CD4-positive, alpha-beta T cell treated with Interleukin-15 for 1 hour (primary cell): Measurements from ENCODE around the gene RDH14.

Experiments used
- DNase-seq: peaks from one replicate; pipeline ENCODE4 v3.0.0-alpha.2; 2020

Gene RDH14, protein sequence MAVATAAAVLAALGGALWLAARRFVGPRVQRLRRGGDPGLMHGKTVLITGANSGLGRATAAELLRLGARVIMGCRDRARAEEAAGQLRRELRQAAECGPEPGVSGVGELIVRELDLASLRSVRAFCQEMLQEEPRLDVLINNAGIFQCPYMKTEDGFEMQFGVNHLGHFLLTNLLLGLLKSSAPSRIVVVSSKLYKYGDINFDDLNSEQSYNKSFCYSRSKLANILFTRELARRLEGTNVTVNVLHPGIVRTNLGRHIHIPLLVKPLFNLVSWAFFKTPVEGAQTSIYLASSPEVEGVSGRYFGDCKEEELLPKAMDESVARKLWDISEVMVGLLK

DNA sequence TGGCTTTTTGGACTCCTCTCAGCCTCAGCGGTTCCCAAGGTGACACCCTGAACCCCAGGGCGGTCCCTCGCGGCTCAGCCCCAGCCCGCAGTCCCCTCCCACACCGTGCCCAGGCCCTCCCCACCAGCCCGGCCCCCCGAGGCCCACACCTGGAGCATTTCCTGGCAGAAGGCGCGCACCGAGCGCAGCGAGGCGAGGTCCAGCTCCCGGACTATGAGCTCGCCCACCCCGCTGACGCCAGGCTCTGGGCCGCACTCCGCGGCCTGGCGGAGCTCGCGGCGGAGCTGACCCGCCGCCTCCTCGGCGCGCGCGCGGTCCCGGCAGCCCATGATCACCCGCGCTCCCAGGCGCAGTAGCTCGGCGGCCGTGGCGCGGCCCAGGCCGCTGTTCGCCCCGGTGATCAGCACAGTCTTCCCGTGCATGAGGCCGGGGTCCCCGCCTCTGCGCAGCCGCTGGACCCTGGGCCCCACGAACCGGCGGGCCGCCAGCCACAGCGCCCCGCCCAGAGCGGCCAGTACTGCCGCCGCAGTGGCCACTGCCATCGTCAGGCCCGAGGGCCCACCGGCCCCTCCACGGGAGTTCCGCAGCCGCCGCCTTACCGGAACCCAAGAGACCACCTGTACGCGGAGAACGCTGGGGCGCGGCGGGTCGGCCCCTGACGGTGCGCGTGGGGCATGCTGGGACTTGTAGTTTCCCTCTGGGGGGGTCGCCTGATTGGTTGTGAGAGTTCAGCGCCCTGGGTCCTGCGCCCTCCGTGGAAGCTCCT lies at the start of gene RDH14:
Gene RDH14, minus strand, starts transcription at position 623 of the 766 bp plus-strand sequence. Its CDS starts 81 bp downstream, at position 542.
- peak; percentile 92 for DNase-seq

DNA sequence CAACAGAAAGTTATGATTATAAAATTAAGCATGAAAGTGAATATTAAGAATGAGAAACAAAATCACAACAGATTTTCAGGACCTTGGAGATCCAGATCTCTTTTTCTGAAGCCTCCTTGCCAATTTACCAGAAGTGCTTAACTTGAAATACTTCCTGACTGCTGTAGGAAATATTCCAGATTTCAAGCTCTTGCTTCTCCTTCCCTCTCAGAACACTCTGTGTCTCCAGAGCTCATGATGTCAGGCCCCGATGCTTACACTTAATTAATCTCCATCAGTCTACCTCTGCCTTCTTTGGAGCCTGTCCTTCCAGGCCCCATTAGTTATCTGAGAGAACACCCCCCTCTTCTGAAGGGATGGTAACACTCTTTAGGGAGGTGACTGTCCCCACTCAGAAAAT lies 49.6 kb upstream of the RDH14 start:
- no peak for DNase-seq

DNA sequence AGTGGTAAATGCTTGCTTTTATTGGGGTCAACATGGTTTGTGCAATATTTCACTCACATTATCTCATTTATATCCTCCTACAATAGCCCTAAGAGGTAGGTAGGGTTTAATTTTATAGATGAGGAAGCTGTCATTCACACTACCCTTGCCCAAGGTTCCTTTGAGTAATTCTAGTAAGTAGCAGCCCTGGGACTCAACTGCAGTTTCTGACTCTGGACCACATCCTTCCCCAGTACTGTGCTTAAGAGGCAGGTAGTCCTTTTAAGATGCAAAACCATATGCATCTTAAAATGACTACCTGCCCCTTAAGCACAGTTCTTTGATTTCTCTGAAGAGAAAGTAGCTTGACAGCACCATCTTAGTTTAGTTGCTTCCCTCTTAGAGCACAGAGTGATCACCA lies 44.7 kb upstream of the RDH14 start:
- no peak for DNase-seq

DNA sequence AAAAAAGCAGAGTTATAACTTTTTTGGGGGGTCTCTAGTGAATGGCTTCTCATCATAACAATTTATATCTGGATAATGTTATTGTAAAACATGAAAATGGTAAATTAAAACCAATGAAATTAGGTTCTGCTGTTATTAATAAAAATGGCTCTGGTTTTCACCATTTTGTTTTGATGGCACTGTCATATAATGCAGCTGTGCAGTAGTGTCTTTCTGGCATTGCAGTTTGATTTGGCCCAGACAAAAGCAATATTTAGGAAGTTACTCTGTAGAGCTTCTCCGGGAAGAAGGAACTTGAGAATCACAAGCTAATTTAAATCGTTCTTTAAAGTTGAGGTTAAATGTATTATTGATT lies 44.1 kb upstream of the RDH14 start:
- no peak for DNase-seq

DNA sequence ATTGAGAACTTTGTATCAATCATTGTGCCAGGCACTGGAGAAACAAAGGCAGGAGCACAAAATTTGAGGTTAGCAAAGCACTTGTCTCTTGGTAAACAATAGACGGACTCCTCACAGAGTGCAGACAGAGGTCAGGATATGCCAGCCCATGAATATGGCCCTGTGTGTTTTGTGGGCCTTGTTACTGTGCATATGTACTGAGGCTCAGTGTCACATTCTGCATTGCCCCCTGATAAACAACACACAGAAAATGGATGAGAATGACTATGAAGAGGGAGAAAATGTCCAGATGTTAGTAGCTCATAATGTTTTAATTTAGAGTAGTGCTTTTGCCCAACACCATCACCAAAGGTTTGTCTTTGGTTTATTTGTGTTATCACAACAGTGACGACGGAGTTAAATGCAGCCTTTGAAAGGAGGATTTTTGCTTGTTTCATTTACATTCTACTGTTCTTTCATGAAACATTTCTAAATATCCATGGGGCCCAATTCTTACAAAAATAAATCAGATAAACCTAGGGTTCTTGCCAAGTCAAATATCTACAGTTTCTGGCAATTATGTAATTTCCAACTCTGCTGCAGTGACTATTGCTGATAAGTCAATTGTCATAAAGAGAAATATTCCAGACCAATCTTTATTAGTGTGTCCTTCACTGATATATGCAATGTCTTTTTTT lies 43.5 kb upstream of the RDH14 start:
- no peak for DNase-seq

DNA sequence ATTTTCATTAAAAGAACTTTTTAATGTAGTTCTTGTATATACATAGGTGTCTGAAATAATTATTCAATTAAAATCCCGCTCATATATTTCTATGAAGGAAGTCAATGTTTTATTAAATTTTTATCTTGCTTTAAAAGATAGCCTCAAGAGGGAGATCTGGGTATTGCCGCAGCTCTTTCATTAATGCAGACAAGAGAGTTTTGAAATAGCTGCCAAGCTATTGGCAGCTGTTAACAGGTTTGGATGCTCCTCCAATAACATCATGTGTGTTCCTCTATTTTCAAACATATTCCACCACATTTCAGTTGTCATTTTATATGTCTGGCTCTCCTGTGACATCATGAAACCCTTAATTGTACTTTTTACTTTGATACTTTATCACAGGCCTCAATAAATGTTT lies 41.8 kb upstream of the RDH14 start:
- DNase-seq = no peak

DNA sequence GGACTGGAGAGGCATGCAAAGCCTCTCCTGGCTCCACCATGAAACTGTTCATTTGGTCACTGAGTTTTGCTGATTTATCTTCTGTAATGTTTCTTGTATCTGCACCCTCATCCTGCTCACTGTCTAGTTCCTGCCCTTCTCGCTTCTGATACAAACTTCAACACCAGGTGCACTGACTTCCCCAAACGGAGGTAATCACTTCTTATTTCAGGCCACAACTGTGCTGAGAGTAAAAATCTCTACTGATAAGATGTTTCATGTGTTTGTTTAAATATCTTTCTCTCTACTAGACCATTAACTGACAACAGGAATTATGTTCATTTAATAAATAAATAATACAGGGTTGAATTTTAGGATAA lies 39.8 kb upstream of the RDH14 start:
- DNase-seq = no peak

- no peak for DNase-seq
Observed at GRCh38 chr2:18599509-18600254, 39.2 kb upstream of the RDH14 start.

- no peak for DNase-seq
Observed at GRCh38 chr2:18598848-18599484, 38.5 kb upstream of the RDH14 start.

DNA sequence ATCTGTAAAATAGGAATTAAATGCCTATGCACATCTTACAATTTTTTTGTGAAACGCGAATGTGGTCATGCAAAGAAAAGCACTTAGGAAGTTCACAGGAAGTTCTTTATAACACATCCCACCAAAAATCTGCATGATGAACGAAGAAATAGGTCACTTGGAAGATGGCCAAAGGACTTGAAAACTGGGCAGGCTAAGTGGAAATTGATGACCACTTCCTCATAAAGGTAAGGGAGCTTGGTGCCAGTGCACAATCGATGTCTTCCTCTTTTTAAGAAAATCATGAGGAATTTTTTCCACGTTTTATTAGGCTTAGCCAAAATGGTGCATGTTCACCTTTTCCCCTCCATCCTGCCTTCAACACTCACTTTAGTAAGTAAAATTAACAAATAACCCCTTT lies 37.2 kb upstream of the RDH14 start:
- DNase-seq = no peak

DNA sequence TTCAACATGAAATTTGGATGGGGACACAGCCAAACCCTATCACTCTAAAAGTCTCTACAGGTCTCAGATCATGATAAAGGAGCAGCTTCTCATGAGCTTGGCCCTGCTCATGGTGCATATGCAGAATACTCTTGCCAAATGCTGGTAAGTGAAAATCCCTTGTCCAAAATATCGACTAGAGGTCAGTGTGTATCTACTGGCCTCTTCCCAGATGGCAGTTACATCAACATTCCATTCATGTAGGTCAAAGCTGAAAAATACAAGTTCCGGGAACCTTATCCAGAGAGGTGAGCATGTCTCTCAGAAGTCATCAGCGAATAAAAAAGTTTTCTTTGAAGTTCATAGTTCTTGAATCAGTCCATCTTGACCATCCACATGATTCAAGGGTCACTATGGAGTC lies 36.5 kb upstream of the RDH14 start:
- no peak for DNase-seq

DNA sequence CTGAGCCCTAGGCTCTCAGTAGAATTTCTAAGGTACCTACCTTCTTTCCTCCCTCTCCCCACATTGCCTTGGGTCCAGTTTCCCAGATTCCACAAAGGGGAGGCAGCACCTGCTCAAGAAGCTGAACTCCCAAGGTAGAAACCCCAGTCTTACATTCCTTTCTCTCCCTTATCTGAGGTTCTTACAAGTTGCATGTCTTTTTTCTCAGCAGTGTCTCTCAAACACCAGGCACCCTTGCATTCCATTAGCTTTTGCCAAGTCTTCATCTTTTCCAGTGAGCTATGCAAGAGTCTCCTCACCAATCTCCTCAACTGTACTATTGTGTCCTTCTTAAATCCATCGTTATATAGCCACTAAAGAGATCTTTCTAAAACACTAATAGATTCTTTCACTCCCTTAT lies 33.0 kb upstream of the RDH14 start:
- no peak for DNase-seq

DNA sequence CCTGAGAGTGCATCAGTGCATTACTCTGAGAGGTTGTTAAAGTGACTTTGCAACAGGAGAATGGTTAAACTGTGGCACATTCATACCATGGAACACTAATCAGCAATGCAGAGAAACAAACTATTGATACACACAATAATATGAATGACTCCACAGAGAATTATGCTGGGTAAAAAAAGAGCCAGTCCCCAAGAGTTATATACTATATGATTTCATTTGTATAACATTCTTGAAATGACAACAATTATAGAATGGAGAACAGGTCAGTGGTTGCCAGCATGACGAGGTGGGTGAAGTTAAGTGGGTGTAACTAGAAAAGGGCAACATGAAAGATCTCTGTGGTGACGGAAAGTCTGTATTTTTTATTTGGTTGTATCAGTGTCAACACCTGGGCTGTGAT lies 31.9 kb upstream of the RDH14 start:
- no peak for DNase-seq

GRCh38 chr2:18589354-18589753 lies 28.9 kb upstream of the RDH14 start, which contains the start of gene NT5C1B:
NT5C1B (minus strand) TSS chr2:18589569; CDS start chr2:18589468, 101 bp downstream.
- no peak for DNase-seq

GRCh38 chr2:18588802-18589201 lies 28.3 kb upstream of the RDH14 start:
- no peak for DNase-seq

DNA sequence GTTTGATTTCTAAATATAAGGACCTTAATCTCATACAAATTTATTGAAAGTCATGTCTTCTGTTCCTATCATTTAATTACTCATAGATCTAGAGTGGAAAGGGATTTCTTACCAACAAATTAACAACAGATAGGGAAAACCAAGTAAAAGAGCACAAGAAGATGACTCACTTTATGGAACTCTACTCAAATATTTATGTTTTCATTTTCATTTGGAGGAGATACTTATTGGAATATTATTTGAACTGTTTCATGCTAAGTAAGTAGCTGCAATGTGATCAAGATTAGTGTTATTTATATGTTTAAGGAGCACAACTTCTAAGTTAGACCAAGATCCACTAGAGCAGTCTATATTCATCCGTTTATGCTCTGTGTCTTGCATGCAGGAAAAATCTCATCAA lies 27.6 kb upstream of the RDH14 start:
- DNase-seq = no peak

- no peak for DNase-seq
Observed at GRCh38 chr2:18585526-18585925, 25.1 kb upstream of the RDH14 start.

GRCh38 chr2:18584608-18584954 lies 24.1 kb upstream of the RDH14 start:
- DNase-seq = no peak

DNA sequence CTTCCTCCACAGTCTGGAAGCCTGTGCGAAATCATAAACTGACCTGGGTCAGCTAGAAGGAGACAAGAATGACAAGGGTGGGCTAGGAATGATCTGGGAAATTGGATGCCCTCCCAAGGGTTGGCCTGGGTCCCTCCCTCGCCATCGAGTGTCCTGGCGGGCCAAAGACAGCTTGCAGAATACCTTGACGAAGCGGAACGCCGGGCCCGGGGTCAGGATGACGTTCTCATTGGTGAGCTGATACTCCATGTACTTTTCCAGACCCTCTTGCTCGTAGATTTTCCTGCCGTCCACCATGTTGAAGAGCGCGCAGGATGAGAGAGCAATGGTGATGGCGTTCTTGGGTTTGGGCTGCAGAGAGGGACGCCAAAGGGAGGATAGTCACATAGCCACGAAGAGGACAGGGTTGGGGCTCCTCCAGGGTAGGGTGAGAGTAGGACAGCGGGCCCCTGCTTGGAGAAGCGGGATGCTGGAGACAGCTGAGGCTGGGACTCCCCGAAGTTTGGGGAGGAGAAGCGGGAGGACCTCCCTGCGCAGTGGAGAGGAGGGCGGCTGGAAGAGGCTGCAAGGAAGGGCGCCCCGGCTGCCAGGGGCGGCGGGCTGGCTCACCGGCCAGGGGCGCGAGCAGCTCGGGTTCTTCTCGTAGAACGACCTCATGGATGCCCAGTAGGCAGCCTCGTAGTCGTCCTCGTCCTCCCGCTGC lies 23.6 kb upstream of the RDH14 start:
- DNase-seq = no peak

- no peak for DNase-seq
Observed at GRCh38 chr2:18580606-18581005, 20.2 kb upstream of the RDH14 start.

GRCh38 chr2:18578033-18578432 lies 17.6 kb upstream of the RDH14 start:
- no peak for DNase-seq

DNA sequence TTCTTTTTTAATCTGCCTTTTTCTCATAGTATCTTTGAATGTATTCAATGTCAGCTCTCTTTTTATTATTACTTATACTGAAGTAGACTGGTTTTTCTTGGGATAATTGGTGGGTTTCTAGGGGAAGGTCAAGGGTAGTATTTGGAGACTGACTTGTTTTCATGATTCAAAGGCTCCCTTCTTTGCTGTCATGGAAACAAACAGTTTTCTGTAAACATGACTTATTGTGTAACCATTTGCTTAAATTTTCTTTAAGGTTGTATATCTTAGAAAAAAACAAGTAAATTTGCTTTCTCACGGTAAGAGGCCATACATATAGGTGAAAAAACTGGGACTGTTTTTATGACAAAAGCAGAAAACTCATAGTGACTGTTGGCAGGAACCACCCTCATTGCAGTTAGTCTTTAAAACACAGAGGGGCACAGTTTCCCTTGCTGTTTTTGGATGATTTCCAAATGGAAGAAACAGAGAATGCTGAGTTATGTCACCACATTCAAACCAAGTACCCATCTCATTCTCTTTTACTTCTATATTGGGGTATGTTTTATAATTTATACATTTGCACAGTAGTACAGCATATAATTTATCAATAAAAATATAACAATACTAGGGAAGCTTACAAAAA lies 5.8 kb upstream of the RDH14 start:
- DNase-seq = no peak
